ENCODE data around the gene TRIM9.

TRIM9 gene

DNA sequence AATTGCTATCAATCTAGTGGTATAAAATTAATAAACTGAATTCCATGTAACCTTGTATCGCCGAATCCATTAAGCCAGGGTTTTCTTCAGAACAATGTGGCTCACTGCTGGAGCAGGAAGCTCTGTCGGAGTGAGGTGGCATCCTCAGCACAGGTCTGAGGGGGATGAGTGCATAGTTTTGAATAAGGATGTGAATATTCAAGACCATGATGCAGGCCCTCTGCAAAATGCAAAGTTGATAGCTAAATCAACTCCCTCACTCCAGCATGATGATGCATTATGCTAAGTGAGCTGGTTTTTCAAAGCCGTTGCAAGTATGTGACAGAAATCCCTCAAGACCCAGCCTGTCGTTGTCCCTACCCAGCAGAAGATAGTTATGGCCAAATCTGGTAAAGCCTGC is 53.0 kb downstream of the TRIM9 start:
- CTCF ChIA-PET = no interaction called here

DNA sequence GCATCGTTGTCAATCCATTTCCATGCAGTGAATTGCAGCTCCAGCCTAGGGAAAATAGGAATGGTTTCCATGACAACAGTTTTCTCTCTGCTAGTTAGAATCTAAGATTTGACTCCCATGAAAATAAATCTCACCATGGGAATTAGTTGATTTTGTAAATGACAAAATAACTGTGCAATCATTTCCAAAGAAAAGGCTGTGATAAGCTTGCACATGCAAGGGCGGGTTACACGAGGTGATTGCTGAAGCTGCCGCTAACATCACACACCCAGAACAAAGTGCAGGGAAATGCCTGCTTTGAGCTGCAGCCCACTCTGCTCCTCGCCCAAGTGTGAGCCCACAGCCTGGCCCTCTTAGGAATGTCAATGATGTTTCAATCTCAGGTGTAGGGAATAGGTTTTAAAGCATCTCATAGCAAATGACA is 53.8 kb downstream of the TRIM9 start:
- TF ChIP-seq, protein P1, sequence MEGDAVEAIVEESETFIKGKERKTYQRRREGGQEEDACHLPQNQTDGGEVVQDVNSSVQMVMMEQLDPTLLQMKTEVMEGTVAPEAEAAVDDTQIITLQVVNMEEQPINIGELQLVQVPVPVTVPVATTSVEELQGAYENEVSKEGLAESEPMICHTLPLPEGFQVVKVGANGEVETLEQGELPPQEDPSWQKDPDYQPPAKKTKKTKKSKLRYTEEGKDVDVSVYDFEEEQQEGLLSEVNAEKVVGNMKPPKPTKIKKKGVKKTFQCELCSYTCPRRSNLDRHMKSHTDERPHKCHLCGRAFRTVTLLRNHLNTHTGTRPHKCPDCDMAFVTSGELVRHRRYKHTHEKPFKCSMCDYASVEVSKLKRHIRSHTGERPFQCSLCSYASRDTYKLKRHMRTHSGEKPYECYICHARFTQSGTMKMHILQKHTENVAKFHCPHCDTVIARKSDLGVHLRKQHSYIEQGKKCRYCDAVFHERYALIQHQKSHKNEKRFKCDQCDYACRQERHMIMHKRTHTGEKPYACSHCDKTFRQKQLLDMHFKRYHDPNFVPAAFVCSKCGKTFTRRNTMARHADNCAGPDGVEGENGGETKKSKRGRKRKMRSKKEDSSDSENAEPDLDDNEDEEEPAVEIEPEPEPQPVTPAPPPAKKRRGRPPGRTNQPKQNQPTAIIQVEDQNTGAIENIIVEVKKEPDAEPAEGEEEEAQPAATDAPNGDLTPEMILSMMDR (IDR thresholded peaks at IDR 0.05; ENCODE audit: insufficient read depth, low read length, missing control alignments) = no peak
- ChIA-PET POLR2A (no interaction called here), CTCF (interaction anchor here (1.1 kb wide), 1 partner anchor 11 kb away, joined by 4 read pairs; no protein-coding TSS in a partner anchor)
- H3K4me3 ChIP-seq (ENCODE audit: low read depth, low read length) = no peak overlapping the region
- DNase-seq (ENCODE audit: low read depth, low spot score) = no peak

More for the DNA sequence above, 53.0 kb downstream of the TRIM9 start:
- TF ChIP-seq, protein P1 (IDR thresholded peaks at IDR 0.05; ENCODE audit: insufficient read depth, low read length, missing control alignments) = no peak
- H3K4me3 ChIP-seq (ENCODE audit: low read depth, low read length) = no peak overlapping the region
- POLR2A ChIA-PET = no interaction called here
- no peak for DNase-seq (ENCODE audit: low read depth, low spot score)

- TF ChIP-seq, protein P1 (IDR thresholded peaks at IDR 0.05; ENCODE audit: insufficient read depth, low read length, missing control alignments) = no peak
- ChIA-PET POLR2A (no interaction called here), CTCF (no interaction called here)
- DNase-seq (ENCODE audit: low read depth, low spot score) = no peak
- H3K4me3 ChIP-seq (ENCODE audit: low read depth, low read length) = no peak overlapping the region
Measured at GRCh38 chr14:51039252-51039651, 55.7 kb downstream of the TRIM9 start.

GRCh38 chr14:51035611-51036192 is 59.2 kb downstream of the TRIM9 start:
- no peak for DNase-seq (ENCODE audit: low read depth, low spot score)
- POLR2A ChIA-PET = no interaction called here
- CTCF ChIA-PET = no interaction called here
- TF ChIP-seq, protein P1 (IDR thresholded peaks at IDR 0.05; ENCODE audit: insufficient read depth, low read length, missing control alignments) = no peak
- no peak overlapping the region for H3K4me3 ChIP-seq (ENCODE audit: low read depth, low read length)

DNA sequence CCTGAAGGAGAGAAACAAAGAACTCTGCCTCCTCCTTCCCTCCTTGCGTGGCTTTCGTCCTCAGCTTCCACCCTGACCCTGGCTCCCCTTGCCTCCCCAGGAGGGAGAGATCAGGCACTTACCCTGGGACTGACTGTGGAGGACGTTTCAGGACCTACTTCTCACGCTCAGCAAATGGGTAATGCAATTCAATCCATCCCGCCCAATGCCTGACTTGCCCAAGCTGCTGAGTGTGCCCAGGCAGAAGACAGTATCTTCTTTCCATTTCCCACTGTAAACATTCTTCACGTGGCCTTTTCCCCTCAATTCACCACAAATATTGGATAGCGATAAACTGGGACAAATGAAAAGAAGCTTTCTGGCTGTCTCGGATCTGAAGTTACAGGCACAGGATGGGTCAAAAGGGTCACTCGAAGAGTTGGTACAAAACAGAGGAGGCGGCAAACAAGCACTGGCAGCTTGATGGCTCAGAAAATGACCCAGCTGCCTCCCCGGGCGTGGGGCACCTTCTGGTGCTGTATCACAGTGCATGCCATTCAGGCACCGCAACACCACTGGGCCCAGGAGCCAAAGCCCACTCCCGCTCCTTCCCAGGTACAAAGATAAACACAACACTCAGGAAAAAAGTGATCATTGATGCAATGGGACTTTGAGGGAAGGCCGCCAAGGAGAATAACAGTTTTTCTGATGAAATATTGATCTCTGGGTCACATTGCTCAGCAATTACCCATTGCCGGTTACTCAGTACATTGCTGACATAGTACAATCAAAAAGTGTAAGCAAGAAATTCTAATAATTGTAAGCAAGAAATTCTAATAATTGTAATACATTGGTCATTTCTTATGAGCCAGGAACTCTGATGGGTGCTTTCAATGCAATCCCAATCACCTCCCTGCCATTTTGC is 65.8 kb downstream of the TRIM9 start:
- CTCF ChIA-PET = no interaction called here
- POLR2A ChIA-PET = no interaction called here

GRCh38 chr14:51028361-51028760 is 66.5 kb downstream of the TRIM9 start:
- CTCF ChIA-PET = no interaction called here
- DNase-seq (ENCODE audit: low read depth, low spot score) = no peak
- POLR2A ChIA-PET = no interaction called here
- TF ChIP-seq, protein P1 (IDR thresholded peaks at IDR 0.05; ENCODE audit: insufficient read depth, low read length, missing control alignments) = no peak
- no peak overlapping the region for H3K4me3 ChIP-seq (ENCODE audit: low read depth, low read length)

More for the DNA sequence above, 65.8 kb downstream of the TRIM9 start:
- DNase-seq (ENCODE audit: low read depth, low spot score) = no peak
- no peak overlapping the region for H3K4me3 ChIP-seq (ENCODE audit: low read depth, low read length)
- TF ChIP-seq, protein P1 (IDR thresholded peaks at IDR 0.05; ENCODE audit: insufficient read depth, low read length, missing control alignments) = no peak

Measured in AG04449 (cell line).